RCC 7860 (cell line): ENCODE measurements around the gene AQP5.

Experiments used
- DNase-seq: peaks from one replicate; pipeline ENCODE4 v3.0.0-alpha.2; 2015; ENCODE audit warnings: low spot score
- FAIRE-seq: peaks from 2 replicates; lab custom pipeline; 2012; peaks lifted over from hg19 to GRCh38; lab: Jason Lieb, UNC

The AQP5 gene

GRCh38 chr12:49949866-49950265, 11.8 kb upstream of the AQP5 start:
- no peak for FAIRE-seq
- DNase-seq = no peak

- no peak for FAIRE-seq
- DNase-seq = no peak
Measured at GRCh38 chr12:49950273-49951251, 11.1 kb upstream of the AQP5 start, which contains the start of gene AQP2. Gene AQP2, plus strand, starts transcription at chr12:49950737. Its CDS starts 94 bp downstream, at chr12:49950831.

- no peak for DNase-seq
- no peak for FAIRE-seq
Measured at GRCh38 chr12:49951411-49952240, 10.0 kb upstream of the AQP5 start.

GRCh38 chr12:49952391-49953055, 9.1 kb upstream of the AQP5 start:
- DNase-seq (no peak), FAIRE-seq (no peak)

- DNase-seq (no peak), FAIRE-seq (no peak)
Measured at GRCh38 chr12:49953151-49953550, 8.5 kb upstream of the AQP5 start.

GRCh38 chr12:49953961-49954846, 7.5 kb upstream of the AQP5 start:
- FAIRE-seq = no peak
- DNase-seq = no peak

- no peak for FAIRE-seq
- DNase-seq = no peak
Measured at GRCh38 chr12:49954863-49955830, 6.5 kb upstream of the AQP5 start.

GRCh38 chr12:49955899-49956662, 5.6 kb upstream of the AQP5 start:
- no peak for DNase-seq
- no peak for FAIRE-seq

- no peak for FAIRE-seq
- no peak for DNase-seq
Measured at GRCh38 chr12:49956663-49957569, 4.8 kb upstream of the AQP5 start.

GRCh38 chr12:49957570-49957967, 4.1 kb upstream of the AQP5 start:
- FAIRE-seq = no peak

GRCh38 chr12:49959685-49960473, 1.8 kb upstream of the AQP5 start:
- DNase-seq (peak; percentile 4), FAIRE-seq (no peak)

More at GRCh38 chr12:49957570-49957967, 4.1 kb upstream of the AQP5 start:
- no peak for DNase-seq

GRCh38 chr12:49960474-49961110, 1.1 kb upstream of the AQP5 start:
- no peak for DNase-seq
- no peak for FAIRE-seq

GRCh38 chr12:49961993-49962764, 507 bp downstream of the AQP5 start:
- FAIRE-seq (no peak), DNase-seq (no peak)

- DNase-seq = peak; percentile 70
- FAIRE-seq = peak; percentile 47
Measured at GRCh38 chr12:49962861-49963765, 1.4 kb downstream of the AQP5 start.
